HEK293 (cell line): ENCODE data around the gene FAM227B.

Experiments
- CTCF ChIA-PET: fragments of 350-600 bp; formaldehyde crosslinking; extraction: SDS; loops from one replicate; lab custom pipeline; 2021; ENCODE audit warnings: antibody characterized with exemption; lab: Yijun Ruan, JAX
- POLR2A ChIA-PET: fragments of 300-600 bp; formaldehyde crosslinking; extraction: SDS; loops from one replicate; lab custom pipeline; 2020; ENCODE audit warnings: antibody characterized with exemption, inconsistent platforms; lab: Yijun Ruan, JAX
- H3K27ac ChIP-seq: fragments of 200-500 bp; sonication (Bioruptor generic); 2 replicates; pipeline ENCODE4 v1.5.1; 2014; ENCODE audit warnings: low read depth, low read length, control low read depth, inconsistent platforms; ENCODE audit errors: extremely low read depth
- H3K36me3 ChIP-seq, 2 experiments: fragments of 200-500 bp in 1 of 2; sonication (Bioruptor generic) in 1 of 2; 1 replicate in 1 of 2; 2 replicates in 1 of 2; pipeline ENCODE4 v1.5.1; 2014 to 2017; ENCODE audit warnings: inconsistent platforms in 2 of 2, low read length in 2 of 2; ENCODE audit not compliant: control insufficient read depth in 2 of 2, insufficient read depth in 1 of 2
- H3K4me1 ChIP-seq: fragments of 200-500 bp; sonication (Bioruptor generic); 2 replicates; pipeline ENCODE4 v1.5.1; 2014; ENCODE audit warnings: mild to moderate bottlenecking, low read length, inconsistent platforms; ENCODE audit not compliant: control insufficient read depth, insufficient read depth
- H3K4me3 ChIP-seq: 2 replicates; pipeline ENCODE4 v1.5.1; 2011; ENCODE audit warnings: low read depth, mild to moderate bottlenecking, control low read depth, low read length, moderate library complexity
- H3K9me3 ChIP-seq: fragments of 200-500 bp; sonication (Bioruptor generic); 2 replicates; pipeline ENCODE4 v1.5.1; 2014; ENCODE audit warnings: low read depth, low read length, inconsistent platforms; ENCODE audit not compliant: control insufficient read depth, insufficient read depth
- HIC1 ChIP-seq: fragments of 450-650 bp; formaldehyde crosslinking; IDR thresholded peaks from 2 replicates; pipeline ENCODE4 v1.5.1; 2016; ENCODE audit warnings: missing biosample characterization, missing genetic modification characterization
- HOXC10 ChIP-seq: sonication (generic); formaldehyde crosslinking; IDR thresholded peaks from 2 replicates; pipeline ENCODE4 v1.8.1; 2023; ENCODE audit warnings: mild to moderate bottlenecking, missing genetic modification reagents
- HOXD13 ChIP-seq: sonication (generic); formaldehyde crosslinking; IDR thresholded peaks from 2 replicates; pipeline ENCODE4 v1.8.0; 2022; ENCODE audit warnings: missing genetic modification reagents, borderline replicate concordance
- REPIN1 ChIP-seq: fragments of 450-650 bp; formaldehyde crosslinking; IDR thresholded peaks from 2 replicates; pipeline ENCODE4 v1.5.1; 2017; ENCODE audit warnings: missing biosample characterization, missing genetic modification characterization, low read depth
- ZBTB11 ChIP-seq: fragments of 450-650 bp; formaldehyde crosslinking; conservative IDR thresholded peaks from 2 replicates; pipeline ENCODE4 v1.5.1; 2016; ENCODE audit warnings: low read depth, missing biosample characterization, missing genetic modification characterization
- ZBTB20 ChIP-seq: fragments of 450-650 bp; formaldehyde crosslinking; IDR thresholded peaks from 2 replicates; pipeline ENCODE4 v1.5.1; 2016; ENCODE audit warnings: missing biosample characterization, missing genetic modification characterization
- ZNF155 ChIP-seq: fragments of 450-650 bp; formaldehyde crosslinking; IDR thresholded peaks from 2 replicates; pipeline ENCODE4 v1.5.1; 2016; ENCODE audit warnings: missing biosample characterization, missing genetic modification characterization
- ZNF157 ChIP-seq: fragments of 450-650 bp; formaldehyde crosslinking; IDR thresholded peaks from 2 replicates; pipeline ENCODE4 v1.5.1; 2016; ENCODE audit warnings: missing biosample characterization, missing genetic modification characterization
- ZNF311 ChIP-seq: fragments of 450-650 bp; formaldehyde crosslinking; IDR thresholded peaks from 2 replicates; pipeline ENCODE4 v1.5.1; 2017; ENCODE audit warnings: missing biosample characterization, missing genetic modification characterization, borderline replicate concordance
- ZNF433 ChIP-seq: fragments of 450-650 bp; formaldehyde crosslinking; IDR thresholded peaks from 2 replicates; pipeline ENCODE4 v1.5.1; 2016; ENCODE audit warnings: missing biosample characterization, missing genetic modification characterization, low read depth
- ZNF510 ChIP-seq: fragments of 450-650 bp; formaldehyde crosslinking; IDR thresholded peaks from 2 replicates; pipeline ENCODE4 v1.5.1; 2018; ENCODE audit warnings: mild to moderate bottlenecking, missing genetic modification characterization, missing biosample characterization; ENCODE audit not compliant: insufficient replicate concordance
- ZNF610 ChIP-seq: fragments of 450-650 bp; formaldehyde crosslinking; IDR thresholded peaks from 2 replicates; pipeline ENCODE4 v1.5.1; 2016; ENCODE audit warnings: missing biosample characterization, missing genetic modification characterization, borderline replicate concordance
- ZNF629 ChIP-seq: fragments of 450-650 bp; formaldehyde crosslinking; IDR thresholded peaks from 2 replicates; pipeline ENCODE4 v1.5.1; 2017; ENCODE audit warnings: missing biosample characterization, missing genetic modification characterization
- ZNF664 ChIP-seq: fragments of 450-650 bp; formaldehyde crosslinking; IDR thresholded peaks from 2 replicates; pipeline ENCODE4 v1.5.1; 2016; ENCODE audit warnings: missing biosample characterization, missing genetic modification characterization
- ZNF677 ChIP-seq: fragments of 450-650 bp; IDR thresholded peaks from 2 replicates; pipeline ENCODE4 v1.5.0; 2018; ENCODE audit warnings: missing biosample characterization, mild to moderate bottlenecking, missing genetic modification characterization, moderate library complexity
- ZNF704 ChIP-seq: fragments of 450-650 bp; formaldehyde crosslinking; IDR thresholded peaks from 2 replicates; pipeline ENCODE4 v1.5.1; 2016; ENCODE audit warnings: missing biosample characterization, missing genetic modification characterization
- ZSCAN4 ChIP-seq: fragments of 450-650 bp; formaldehyde crosslinking; IDR thresholded peaks from 2 replicates; pipeline ENCODE4 v1.5.1; 2017; ENCODE audit warnings: missing biosample characterization, missing genetic modification characterization
- TF ChIP-seq, protein P1 (sequence below): fragments of 450-650 bp; formaldehyde crosslinking; IDR thresholded peaks from 2 replicates; pipeline ENCODE4 v1.5.1; 2016; ENCODE audit warnings: missing biosample characterization, missing genetic modification characterization
- TF ChIP-seq, protein P2 (sequence below): fragments of 450-650 bp; formaldehyde crosslinking; IDR thresholded peaks from 2 replicates; pipeline ENCODE4 v1.5.1; 2016; ENCODE audit warnings: missing biosample characterization, missing genetic modification characterization

Gene FAM227B

DNA sequence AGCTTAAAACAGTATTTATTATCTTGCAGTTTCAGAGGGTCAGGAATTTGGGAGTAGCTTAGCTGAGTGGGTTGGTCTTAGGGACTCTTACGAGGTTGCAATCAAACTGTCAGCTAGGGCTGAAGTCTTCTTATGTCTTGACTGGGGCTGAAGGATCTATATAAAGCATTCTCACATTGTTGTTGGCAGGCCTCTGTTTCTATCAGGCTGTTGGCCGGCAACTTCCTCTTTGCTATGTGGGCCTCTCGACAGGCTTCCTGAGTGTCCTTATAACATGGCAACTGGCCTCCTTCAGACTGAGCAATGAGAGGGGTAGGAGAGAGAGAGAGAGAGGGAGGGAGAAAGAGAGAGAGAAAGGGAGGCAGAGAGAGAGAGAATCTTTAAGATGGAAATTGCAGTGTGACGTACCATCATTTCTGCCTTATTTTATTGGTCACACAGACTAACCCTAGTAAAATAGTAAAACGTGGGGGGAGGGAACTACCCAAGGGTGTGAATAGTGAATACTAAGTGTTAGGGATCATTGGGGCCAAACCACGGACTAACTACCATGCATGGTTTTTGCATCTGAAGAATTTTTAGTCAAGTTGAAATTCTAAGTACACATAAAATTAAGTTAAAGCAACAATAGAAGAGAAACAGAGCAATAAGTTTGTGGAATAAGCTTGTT lies 181.5 kb downstream of the FAM227B start:
- ChIA-PET CTCF (interaction anchor here (0.5 kb wide), 1 partner anchor 466 kb away, joined by 3 read pairs; no protein-coding TSS in a partner anchor), POLR2A (no interaction called here)
- H3K4me1 ChIP-seq: no peaks in the 10 kb centered on the region
- no peak overlapping the region for H3K27ac ChIP-seq
- no peaks in the 10 kb centered on the region for H3K9me3 ChIP-seq
- no peak for TF ChIP-seq ZNF433 (tag by site-specific recombination)
- TF ChIP-seq ZNF629: no peak
- TF ChIP-seq ZNF155 (tag by site-specific recombination): no peak
- TF ChIP-seq ZNF664 (tag by site-specific recombination): no peak
- no peak for TF ChIP-seq ZNF704 (tag by site-specific recombination)
- TF ChIP-seq ZBTB20 (tag by site-specific recombination): no peak
- TF ChIP-seq, protein P1, sequence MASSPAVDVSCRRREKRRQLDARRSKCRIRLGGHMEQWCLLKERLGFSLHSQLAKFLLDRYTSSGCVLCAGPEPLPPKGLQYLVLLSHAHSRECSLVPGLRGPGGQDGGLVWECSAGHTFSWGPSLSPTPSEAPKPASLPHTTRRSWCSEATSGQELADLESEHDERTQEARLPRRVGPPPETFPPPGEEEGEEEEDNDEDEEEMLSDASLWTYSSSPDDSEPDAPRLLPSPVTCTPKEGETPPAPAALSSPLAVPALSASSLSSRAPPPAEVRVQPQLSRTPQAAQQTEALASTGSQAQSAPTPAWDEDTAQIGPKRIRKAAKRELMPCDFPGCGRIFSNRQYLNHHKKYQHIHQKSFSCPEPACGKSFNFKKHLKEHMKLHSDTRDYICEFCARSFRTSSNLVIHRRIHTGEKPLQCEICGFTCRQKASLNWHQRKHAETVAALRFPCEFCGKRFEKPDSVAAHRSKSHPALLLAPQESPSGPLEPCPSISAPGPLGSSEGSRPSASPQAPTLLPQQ: no peak
- TF ChIP-seq HOXD13 (CRISPR knock-in tag): no peak
- TF ChIP-seq REPIN1 (tag by site-specific recombination): no peak
- TF ChIP-seq ZBTB11 (tag by site-specific recombination): no peak
- TF ChIP-seq ZNF510: no peak
- no peak for TF ChIP-seq ZNF610 (tag by site-specific recombination)
- no peak for TF ChIP-seq ZNF157 (tag by site-specific recombination)
- no peak for TF ChIP-seq HIC1 (tag by site-specific recombination)
- TF ChIP-seq ZNF677 (tag by site-specific recombination): no peak
- TF ChIP-seq, protein P2, sequence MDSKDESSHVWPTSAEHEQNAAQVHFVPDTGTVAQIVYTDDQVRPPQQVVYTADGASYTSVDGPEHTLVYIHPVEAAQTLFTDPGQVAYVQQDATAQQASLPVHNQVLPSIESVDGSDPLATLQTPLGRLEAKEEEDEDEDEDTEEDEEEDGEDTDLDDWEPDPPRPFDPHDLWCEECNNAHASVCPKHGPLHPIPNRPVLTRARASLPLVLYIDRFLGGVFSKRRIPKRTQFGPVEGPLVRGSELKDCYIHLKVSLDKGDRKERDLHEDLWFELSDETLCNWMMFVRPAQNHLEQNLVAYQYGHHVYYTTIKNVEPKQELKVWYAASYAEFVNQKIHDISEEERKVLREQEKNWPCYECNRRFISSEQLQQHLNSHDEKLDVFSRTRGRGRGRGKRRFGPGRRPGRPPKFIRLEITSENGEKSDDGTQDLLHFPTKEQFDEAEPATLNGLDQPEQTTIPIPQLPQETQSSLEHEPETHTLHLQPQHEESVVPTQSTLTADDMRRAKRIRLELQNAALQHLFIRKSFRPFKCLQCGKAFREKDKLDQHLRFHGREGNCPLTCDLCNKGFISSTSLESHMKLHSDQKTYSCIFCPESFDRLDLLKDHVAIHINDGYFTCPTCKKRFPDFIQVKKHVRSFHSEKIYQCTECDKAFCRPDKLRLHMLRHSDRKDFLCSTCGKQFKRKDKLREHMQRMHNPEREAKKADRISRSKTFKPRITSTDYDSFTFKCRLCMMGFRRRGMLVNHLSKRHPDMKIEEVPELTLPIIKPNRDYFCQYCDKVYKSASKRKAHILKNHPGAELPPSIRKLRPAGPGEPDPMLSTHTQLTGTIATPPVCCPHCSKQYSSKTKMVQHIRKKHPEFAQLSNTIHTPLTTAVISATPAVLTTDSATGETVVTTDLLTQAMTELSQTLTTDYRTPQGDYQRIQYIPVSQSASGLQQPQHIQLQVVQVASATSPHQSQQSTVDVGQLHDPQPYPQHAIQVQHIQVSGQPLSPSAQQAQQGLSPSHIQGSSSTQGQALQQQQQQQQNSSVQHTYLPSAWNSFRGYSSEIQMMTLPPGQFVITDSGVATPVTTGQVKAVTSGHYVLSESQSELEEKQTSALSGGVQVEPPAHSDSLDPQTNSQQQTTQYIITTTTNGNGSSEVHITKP (tag by site-specific recombination): no peak
- TF ChIP-seq ZSCAN4 (tag by site-specific recombination): no peak
- no peak for TF ChIP-seq ZNF311
- no peak for TF ChIP-seq HOXC10 (CRISPR knock-in tag)
- no peaks in the 10 kb centered on the region for H3K36me3 ChIP-seq
- H3K4me3 ChIP-seq: no peak overlapping the region
